Brain microvascular endothelial cell (primary cell): ENCODE measurements around the gene NNAT.

Source experiments
- DNase-seq: peaks from one replicate; pipeline ENCODE4 v3.0.0-alpha.2; 2020
- H3K27ac ChIP-seq: fragments of 250-450 bp; sonication (Bioruptor Pico); 2 replicates; pipeline ENCODE4 v1.5.1; 2020; ENCODE audit warnings: mild to moderate bottlenecking, moderate library complexity
- H3K27me3 ChIP-seq: fragments of 250-450 bp; sonication (Bioruptor Pico); replicated peaks from 2 replicates; pipeline ENCODE4 v1.5.1; 2020; ENCODE audit warnings: mild to moderate bottlenecking
- H3K36me3 ChIP-seq: fragments of 250-450 bp; sonication (Bioruptor Pico); replicated peaks from 2 replicates; pipeline ENCODE4 v1.5.1; 2020; ENCODE audit warnings: mild to moderate bottlenecking
- H3K4me3 ChIP-seq: 2 replicates; pipeline ENCODE4 v1.5.1; 2011; ENCODE audit warnings: low read depth, mild to moderate bottlenecking, control low read depth, low read length, moderate library complexity
- CTCF ChIP-seq: IDR thresholded peaks from 2 replicates; pipeline ENCODE4 v1.5.1; 2011; ENCODE audit warnings: low read depth, mild to moderate bottlenecking, moderate library complexity, low read length, control low read depth, inconsistent platforms; ENCODE audit errors: missing control alignments
- in situ Hi-C: cut with HindIII; loops from 2 replicates; pipeline ENCODE4 v1.10.0; 2017; ENCODE audit warnings: low sequenced_read_pairs, low pct_ligation_motif_present

NNAT gene

DNA sequence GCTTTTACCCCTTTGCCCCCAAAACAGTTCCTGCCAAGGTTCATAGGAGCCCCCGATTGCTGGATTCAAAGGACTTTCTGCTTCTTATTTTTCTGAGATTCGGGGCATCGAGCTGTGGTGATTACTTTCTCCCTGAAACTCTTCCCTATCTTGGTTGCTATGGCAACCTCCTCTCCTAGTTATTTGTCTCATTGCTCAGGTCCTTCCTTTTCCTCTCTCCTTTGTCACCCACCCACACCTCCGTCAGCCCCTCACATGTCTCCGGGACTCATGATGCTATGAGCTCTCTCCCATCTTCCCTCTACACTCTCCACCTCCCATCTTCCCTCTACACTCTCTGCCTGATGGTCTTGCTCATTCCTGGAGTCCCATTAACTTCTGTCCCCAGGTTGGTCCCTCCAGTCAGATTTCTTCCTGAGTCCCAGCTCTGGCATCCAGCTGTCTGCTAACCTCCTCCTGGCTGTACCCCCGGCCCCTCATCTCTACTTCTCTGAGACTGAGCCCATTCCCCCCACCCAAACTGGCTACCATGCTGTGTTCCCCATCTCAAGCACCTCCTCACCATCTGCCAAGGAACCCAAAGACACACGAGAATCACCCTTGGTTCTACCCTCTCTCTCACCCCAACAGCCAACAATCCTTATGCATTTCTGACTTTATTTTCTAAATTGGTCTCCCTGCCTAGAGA is 30.2 kb upstream of the NNAT start:
- no peak overlapping the region for H3K27ac ChIP-seq
- no peak for TF ChIP-seq CTCF

GRCh38 chr20:37492096-37492625 is 28.9 kb upstream of the NNAT start:
- H3K36me3 ChIP-seq, result no peaks in the 10 kb centered on the region
- no peak for TF ChIP-seq CTCF
- no peak overlapping the region for H3K4me3 ChIP-seq
- H3K27ac ChIP-seq, result no peak overlapping the region
- H3K27me3 ChIP-seq, result no peaks in the 10 kb centered on the region
- no peak for DNase-seq
- in situ Hi-C loops, result no loop called here

More for the DNA sequence above, 30.2 kb upstream of the NNAT start:
- H3K36me3 ChIP-seq, result no peaks in the 10 kb centered on the region
- DNase-seq, result no peak
- in situ Hi-C loops, result no loop called here
- H3K4me3 ChIP-seq, result no peak overlapping the region
- no peaks in the 10 kb centered on the region for H3K27me3 ChIP-seq

DNA sequence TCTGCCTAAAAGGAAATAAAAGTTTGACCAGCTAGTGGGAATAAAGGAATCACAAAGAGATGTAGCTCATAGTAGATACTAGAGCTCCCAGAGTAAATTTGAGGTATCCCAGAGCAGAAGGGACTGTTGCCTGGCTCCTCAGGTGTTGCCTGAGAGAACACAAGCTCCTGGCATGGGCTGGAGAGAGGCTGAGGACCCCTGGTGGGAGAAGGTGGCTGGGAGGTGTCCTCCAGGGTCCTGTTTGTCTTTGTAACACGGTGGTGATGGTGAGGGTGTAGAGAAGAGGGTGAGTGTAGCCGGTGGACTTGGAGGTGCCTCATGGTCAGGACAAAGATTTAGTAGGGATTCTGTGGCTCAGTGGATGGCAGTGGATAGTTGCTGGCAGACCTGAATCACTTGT is 28.1 kb upstream of the NNAT start:
- in situ Hi-C loops, result no loop called here

DNA sequence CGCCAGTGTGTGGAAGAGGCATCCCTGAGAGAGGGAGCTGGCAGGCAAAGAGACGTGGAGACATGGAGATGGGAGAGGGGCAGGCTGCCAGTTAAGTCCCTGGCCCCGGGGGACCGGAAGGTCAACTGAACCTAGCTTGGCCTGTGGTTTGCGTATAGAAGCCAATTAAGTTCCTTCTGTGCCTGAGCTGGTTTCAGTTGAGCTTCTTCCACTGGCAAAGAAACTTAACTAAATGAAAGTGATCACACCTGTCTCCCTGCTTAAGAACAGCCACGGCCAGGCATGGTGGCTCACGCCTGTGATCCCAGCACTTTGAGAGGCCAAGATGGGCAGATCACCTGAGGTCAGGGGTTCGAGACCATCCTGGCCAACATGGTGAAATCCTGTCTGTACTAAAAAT is 26.7 kb upstream of the NNAT start:
- Histone ChIP-seq H3K36me3 (no peaks in the 10 kb centered on the region), H3K27ac (no peak overlapping the region), H3K4me3 (no peak overlapping the region), H3K27me3 (no peaks in the 10 kb centered on the region)
- in situ Hi-C loops, result no loop called here
- no peak for TF ChIP-seq CTCF
- no peak for DNase-seq

More for the DNA sequence above, 28.1 kb upstream of the NNAT start:
- H3K36me3 ChIP-seq, result no peaks in the 10 kb centered on the region
- no peaks in the 10 kb centered on the region for H3K27me3 ChIP-seq
- DNase-seq, result no peak
- no peak overlapping the region for H3K4me3 ChIP-seq
- H3K27ac ChIP-seq, result no peak overlapping the region
- no peak for TF ChIP-seq CTCF

GRCh38 chr20:37494796-37495195 is 26.3 kb upstream of the NNAT start:
- Histone ChIP-seq H3K4me3 (no peak overlapping the region), H3K27me3 (no peaks in the 10 kb centered on the region), H3K36me3 (no peaks in the 10 kb centered on the region), H3K27ac (no peak overlapping the region)
- DNase-seq, result no peak
- in situ Hi-C loops, result no loop called here
- TF ChIP-seq CTCF, result no peak
